HEK293 (cell line): ENCODE data around the gene UTRN.

Experiments
- CTCF ChIA-PET: fragments of 350-600 bp; formaldehyde crosslinking; extraction: SDS; loops from one replicate; lab custom pipeline; 2021; ENCODE audit warnings: antibody characterized with exemption; lab: Yijun Ruan, JAX
- POLR2A ChIA-PET: fragments of 300-600 bp; formaldehyde crosslinking; extraction: SDS; loops from one replicate; lab custom pipeline; 2020; ENCODE audit warnings: antibody characterized with exemption, inconsistent platforms; lab: Yijun Ruan, JAX
- H3K27ac ChIP-seq: fragments of 200-500 bp; sonication (Bioruptor generic); 2 replicates; pipeline ENCODE4 v1.5.1; 2014; ENCODE audit warnings: low read depth, low read length, control low read depth, inconsistent platforms; ENCODE audit errors: extremely low read depth
- H3K36me3 ChIP-seq, 2 experiments: fragments of 200-500 bp in 1 of 2; sonication (Bioruptor generic) in 1 of 2; 1 replicate in 1 of 2; 2 replicates in 1 of 2; pipeline ENCODE4 v1.5.1; 2014 to 2017; ENCODE audit warnings: inconsistent platforms in 2 of 2, low read length in 2 of 2; ENCODE audit not compliant: control insufficient read depth in 2 of 2, insufficient read depth in 1 of 2
- H3K4me1 ChIP-seq: fragments of 200-500 bp; sonication (Bioruptor generic); 2 replicates; pipeline ENCODE4 v1.5.1; 2014; ENCODE audit warnings: mild to moderate bottlenecking, low read length, inconsistent platforms; ENCODE audit not compliant: control insufficient read depth, insufficient read depth
- H3K4me3 ChIP-seq: 2 replicates; pipeline ENCODE4 v1.5.1; 2011; ENCODE audit warnings: low read depth, mild to moderate bottlenecking, control low read depth, low read length, moderate library complexity
- H3K9me3 ChIP-seq: fragments of 200-500 bp; sonication (Bioruptor generic); 2 replicates; pipeline ENCODE4 v1.5.1; 2014; ENCODE audit warnings: low read depth, low read length, inconsistent platforms; ENCODE audit not compliant: control insufficient read depth, insufficient read depth
- KLF1 ChIP-seq: fragments of 450-650 bp; formaldehyde crosslinking; IDR thresholded peaks from 2 replicates; pipeline ENCODE4 v1.5.1; 2016; ENCODE audit warnings: missing biosample characterization, missing genetic modification characterization
- KLF16 ChIP-seq: fragments of 450-650 bp; formaldehyde crosslinking; IDR thresholded peaks from 2 replicates; pipeline ENCODE4 v1.5.1; 2017; ENCODE audit warnings: missing biosample characterization, missing genetic modification characterization
- ZBTB20 ChIP-seq: fragments of 450-650 bp; formaldehyde crosslinking; IDR thresholded peaks from 2 replicates; pipeline ENCODE4 v1.5.1; 2016; ENCODE audit warnings: missing biosample characterization, missing genetic modification characterization
- ZBTB48 ChIP-seq: fragments of 450-650 bp; formaldehyde crosslinking; IDR thresholded peaks from 2 replicates; pipeline ENCODE4 v1.5.1; 2016; ENCODE audit warnings: missing biosample characterization, missing genetic modification characterization
- ZEB2 ChIP-seq: fragments of 450-650 bp; formaldehyde crosslinking; IDR thresholded peaks from 2 replicates; pipeline ENCODE4 v1.5.1; 2016; ENCODE audit warnings: missing biosample characterization, missing genetic modification characterization
- ZNF146 ChIP-seq: fragments of 450-650 bp; formaldehyde crosslinking; IDR thresholded peaks from 2 replicates; pipeline ENCODE4 v1.5.1; 2016; ENCODE audit warnings: missing biosample characterization, missing genetic modification characterization
- ZNF211 ChIP-seq: fragments of 450-650 bp; formaldehyde crosslinking; IDR thresholded peaks from 2 replicates; pipeline ENCODE4 v1.5.1; 2016; ENCODE audit warnings: low read depth, missing biosample characterization, missing genetic modification characterization
- ZNF366 ChIP-seq: fragments of 450-650 bp; formaldehyde crosslinking; conservative IDR thresholded peaks from 2 replicates; pipeline ENCODE4 v1.5.1; 2016; ENCODE audit warnings: missing biosample characterization, missing genetic modification characterization
- ZNF433 ChIP-seq: fragments of 450-650 bp; formaldehyde crosslinking; IDR thresholded peaks from 2 replicates; pipeline ENCODE4 v1.5.1; 2016; ENCODE audit warnings: missing biosample characterization, missing genetic modification characterization, low read depth
- ZNF76 ChIP-seq: fragments of 450-650 bp; formaldehyde crosslinking; IDR thresholded peaks from 2 replicates; pipeline ENCODE4; 2016; ENCODE audit warnings: low read depth, missing biosample characterization, missing genetic modification characterization, borderline replicate concordance
- ZNF830 ChIP-seq: fragments of 450-650 bp; IDR thresholded peaks from 2 replicates; pipeline ENCODE4 v1.5.0; 2018; ENCODE audit warnings: missing biosample characterization, missing genetic modification characterization, low read depth, mild to moderate bottlenecking, moderate library complexity
- ZNF843 ChIP-seq: fragments of 450-650 bp; formaldehyde crosslinking; IDR thresholded peaks from 2 replicates; pipeline ENCODE4 v1.5.1; 2016; ENCODE audit warnings: missing biosample characterization, missing genetic modification characterization
- TF ChIP-seq, protein P1 (sequence below): fragments of 450-650 bp; formaldehyde crosslinking; IDR thresholded peaks from 2 replicates; pipeline ENCODE4 v1.5.1; 2016; ENCODE audit warnings: missing biosample characterization, missing genetic modification characterization, borderline replicate concordance
- TF ChIP-seq, protein P2 (sequence below): fragments of 450-650 bp; formaldehyde crosslinking; conservative IDR thresholded peaks from 2 replicates; pipeline ENCODE4 v1.5.1; 2016; ENCODE audit warnings: low read depth, missing biosample characterization, missing genetic modification characterization
- TF ChIP-seq, protein P3 (sequence below): fragments of 450-650 bp; formaldehyde crosslinking; IDR thresholded peaks from 2 replicates; pipeline ENCODE4 v1.5.1; 2016; ENCODE audit warnings: missing biosample characterization, missing genetic modification characterization
- TF ChIP-seq, protein P4 (sequence below): fragments of 450-650 bp; IDR thresholded peaks from 2 replicates; pipeline ENCODE4 v1.5.1; 2018; ENCODE audit warnings: missing biosample characterization, mild to moderate bottlenecking, missing genetic modification characterization
- TF ChIP-seq, protein P5 (sequence below): fragments of 450-650 bp; formaldehyde crosslinking; IDR thresholded peaks from 2 replicates; pipeline ENCODE4 v1.5.0; 2017; ENCODE audit warnings: missing biosample characterization, missing genetic modification characterization, borderline replicate concordance
- TF ChIP-seq, protein P6 (sequence below): fragments of 450-650 bp; formaldehyde crosslinking; IDR thresholded peaks from 2 replicates; pipeline ENCODE4 v1.5.1; 2016; ENCODE audit warnings: missing biosample characterization, missing genetic modification characterization

The UTRN gene

DNA sequence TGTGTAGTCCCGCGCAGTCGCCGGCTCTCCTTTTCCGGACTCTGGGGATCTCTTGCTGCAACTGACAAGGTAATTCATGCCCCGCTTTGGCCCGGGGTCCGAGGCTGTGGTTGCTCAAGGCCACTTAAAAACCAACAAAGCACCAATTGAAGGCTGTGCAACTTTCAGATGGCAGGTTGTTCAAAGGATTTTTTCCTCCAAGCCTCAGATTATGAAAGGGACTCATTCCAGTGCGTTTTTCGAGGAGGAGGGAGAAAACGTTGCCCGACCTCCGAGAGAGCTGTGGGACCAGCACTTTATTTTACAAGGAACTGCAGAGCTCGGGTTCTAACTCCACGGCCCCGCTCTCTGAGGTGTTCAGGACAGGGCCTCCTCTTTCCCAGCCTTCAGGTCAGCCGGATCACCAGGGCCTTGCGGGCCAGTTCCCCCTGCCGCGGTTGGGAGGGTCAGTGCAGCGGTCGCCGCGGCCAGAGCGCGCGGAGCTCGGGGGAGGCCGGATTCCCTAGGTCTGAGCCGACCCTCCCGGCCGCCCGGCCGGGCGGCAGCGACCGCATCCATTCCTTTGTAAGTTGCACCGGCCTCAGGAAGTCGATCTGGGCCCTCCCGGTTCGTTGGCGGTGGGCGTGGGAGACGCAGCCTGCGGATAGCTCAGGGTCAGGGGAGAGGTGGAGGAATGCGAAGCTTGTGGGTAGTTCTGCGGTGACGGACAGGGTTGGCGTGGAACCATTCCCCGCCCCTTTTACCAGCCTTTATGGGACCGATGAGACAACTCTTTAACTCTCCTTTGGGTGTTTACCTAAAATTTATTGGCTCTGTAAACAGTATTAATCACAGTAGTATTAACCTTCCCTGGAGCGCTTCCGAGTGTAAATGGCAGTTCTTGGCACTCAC lies 1.6 kb downstream of the UTRN start (continued):
- TF ChIP-seq, protein P1, sequence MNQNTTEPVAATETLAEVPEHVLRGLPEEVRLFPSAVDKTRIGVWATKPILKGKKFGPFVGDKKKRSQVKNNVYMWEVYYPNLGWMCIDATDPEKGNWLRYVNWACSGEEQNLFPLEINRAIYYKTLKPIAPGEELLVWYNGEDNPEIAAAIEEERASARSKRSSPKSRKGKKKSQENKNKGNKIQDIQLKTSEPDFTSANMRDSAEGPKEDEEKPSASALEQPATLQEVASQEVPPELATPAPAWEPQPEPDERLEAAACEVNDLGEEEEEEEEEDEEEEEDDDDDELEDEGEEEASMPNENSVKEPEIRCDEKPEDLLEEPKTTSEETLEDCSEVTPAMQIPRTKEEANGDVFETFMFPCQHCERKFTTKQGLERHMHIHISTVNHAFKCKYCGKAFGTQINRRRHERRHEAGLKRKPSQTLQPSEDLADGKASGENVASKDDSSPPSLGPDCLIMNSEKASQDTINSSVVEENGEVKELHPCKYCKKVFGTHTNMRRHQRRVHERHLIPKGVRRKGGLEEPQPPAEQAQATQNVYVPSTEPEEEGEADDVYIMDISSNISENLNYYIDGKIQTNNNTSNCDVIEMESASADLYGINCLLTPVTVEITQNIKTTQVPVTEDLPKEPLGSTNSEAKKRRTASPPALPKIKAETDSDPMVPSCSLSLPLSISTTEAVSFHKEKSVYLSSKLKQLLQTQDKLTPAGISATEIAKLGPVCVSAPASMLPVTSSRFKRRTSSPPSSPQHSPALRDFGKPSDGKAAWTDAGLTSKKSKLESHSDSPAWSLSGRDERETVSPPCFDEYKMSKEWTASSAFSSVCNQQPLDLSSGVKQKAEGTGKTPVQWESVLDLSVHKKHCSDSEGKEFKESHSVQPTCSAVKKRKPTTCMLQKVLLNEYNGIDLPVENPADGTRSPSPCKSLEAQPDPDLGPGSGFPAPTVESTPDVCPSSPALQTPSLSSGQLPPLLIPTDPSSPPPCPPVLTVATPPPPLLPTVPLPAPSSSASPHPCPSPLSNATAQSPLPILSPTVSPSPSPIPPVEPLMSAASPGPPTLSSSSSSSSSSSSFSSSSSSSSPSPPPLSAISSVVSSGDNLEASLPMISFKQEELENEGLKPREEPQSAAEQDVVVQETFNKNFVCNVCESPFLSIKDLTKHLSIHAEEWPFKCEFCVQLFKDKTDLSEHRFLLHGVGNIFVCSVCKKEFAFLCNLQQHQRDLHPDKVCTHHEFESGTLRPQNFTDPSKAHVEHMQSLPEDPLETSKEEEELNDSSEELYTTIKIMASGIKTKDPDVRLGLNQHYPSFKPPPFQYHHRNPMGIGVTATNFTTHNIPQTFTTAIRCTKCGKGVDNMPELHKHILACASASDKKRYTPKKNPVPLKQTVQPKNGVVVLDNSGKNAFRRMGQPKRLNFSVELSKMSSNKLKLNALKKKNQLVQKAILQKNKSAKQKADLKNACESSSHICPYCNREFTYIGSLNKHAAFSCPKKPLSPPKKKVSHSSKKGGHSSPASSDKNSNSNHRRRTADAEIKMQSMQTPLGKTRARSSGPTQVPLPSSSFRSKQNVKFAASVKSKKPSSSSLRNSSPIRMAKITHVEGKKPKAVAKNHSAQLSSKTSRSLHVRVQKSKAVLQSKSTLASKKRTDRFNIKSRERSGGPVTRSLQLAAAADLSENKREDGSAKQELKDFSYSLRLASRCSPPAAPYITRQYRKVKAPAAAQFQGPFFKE (tag by site-specific recombination): no peak
- TF ChIP-seq KLF1 (tag by site-specific recombination): peak; percentile 81
- peak; percentile 96 for TF ChIP-seq ZNF843 (tag by site-specific recombination)
- peak; percentile 36; the same call in 1 of the 2 replicates for TF ChIP-seq ZNF366 (tag by site-specific recombination)
- no peak; the same call in none of the 2 replicates for TF ChIP-seq KLF16
- TF ChIP-seq ZNF76: peak; percentile 64; the same call in 1 of the 2 replicates
- no peak for TF ChIP-seq ZNF146 (tag by site-specific recombination)
- peak; percentile 89 for TF ChIP-seq ZEB2 (tag by site-specific recombination)
- TF ChIP-seq ZBTB20 (tag by site-specific recombination): peak; percentile 61; the same call in 1 of the 2 replicates
- TF ChIP-seq, protein P2, sequence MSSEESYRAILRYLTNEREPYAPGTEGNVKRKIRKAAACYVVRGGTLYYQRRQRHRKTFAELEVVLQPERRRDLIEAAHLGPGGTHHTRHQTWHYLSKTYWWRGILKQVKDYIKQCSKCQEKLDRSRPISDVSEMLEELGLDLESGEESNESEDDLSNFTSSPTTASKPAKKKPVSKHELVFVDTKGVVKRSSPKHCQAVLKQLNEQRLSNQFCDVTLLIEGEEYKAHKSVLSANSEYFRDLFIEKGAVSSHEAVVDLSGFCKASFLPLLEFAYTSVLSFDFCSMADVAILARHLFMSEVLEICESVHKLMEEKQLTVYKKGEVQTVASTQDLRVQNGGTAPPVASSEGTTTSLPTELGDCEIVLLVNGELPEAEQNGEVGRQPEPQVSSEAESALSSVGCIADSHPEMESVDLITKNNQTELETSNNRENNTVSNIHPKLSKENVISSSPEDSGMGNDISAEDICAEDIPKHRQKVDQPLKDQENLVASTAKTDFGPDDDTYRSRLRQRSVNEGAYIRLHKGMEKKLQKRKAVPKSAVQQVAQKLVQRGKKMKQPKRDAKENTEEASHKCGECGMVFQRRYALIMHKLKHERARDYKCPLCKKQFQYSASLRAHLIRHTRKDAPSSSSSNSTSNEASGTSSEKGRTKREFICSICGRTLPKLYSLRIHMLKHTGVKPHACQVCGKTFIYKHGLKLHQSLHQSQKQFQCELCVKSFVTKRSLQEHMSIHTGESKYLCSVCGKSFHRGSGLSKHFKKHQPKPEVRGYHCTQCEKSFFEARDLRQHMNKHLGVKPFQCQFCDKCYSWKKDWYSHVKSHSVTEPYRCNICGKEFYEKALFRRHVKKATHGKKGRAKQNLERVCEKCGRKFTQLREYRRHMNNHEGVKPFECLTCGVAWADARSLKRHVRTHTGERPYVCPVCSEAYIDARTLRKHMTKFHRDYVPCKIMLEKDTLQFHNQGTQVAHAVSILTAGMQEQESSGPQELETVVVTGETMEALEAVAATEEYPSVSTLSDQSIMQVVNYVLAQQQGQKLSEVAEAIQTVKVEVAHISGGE (tag by site-specific recombination): peak; percentile 62
- TF ChIP-seq, protein P3, sequence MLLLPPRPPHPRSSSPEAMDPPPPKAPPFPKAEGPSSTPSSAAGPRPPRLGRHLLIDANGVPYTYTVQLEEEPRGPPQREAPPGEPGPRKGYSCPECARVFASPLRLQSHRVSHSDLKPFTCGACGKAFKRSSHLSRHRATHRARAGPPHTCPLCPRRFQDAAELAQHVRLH (tag by site-specific recombination): peak; percentile 93
- no peak for TF ChIP-seq ZNF830 (tag by site-specific recombination)
- TF ChIP-seq, protein P4, sequence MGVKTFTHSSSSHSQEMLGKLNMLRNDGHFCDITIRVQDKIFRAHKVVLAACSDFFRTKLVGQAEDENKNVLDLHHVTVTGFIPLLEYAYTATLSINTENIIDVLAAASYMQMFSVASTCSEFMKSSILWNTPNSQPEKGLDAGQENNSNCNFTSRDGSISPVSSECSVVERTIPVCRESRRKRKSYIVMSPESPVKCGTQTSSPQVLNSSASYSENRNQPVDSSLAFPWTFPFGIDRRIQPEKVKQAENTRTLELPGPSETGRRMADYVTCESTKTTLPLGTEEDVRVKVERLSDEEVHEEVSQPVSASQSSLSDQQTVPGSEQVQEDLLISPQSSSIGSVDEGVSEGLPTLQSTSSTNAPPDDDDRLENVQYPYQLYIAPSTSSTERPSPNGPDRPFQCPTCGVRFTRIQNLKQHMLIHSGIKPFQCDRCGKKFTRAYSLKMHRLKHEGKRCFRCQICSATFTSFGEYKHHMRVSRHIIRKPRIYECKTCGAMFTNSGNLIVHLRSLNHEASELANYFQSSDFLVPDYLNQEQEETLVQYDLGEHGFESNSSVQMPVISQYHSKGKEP (tag by site-specific recombination): peak; percentile 34; the same call in 1 of the 2 replicates

DNA sequence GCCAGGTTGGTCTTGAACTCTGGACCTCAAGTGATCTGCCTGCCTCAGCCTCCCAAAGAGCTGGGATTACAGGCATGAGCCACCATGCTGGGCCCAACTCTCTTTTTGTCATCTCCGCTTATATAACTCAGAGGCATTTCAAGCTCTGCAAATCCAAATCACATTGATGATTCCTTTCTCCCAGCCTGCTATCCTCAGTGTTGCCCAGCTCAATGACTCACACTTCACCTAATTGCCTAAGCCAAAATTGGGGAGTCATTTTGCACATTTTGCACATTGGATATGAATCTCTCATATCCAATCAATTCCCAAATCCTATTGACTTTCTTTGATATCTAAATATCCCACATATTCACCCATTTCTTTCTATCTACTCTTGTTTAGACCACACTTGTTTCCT lies 3.9 kb downstream of the UTRN start:
- H3K36me3 ChIP-seq: peaks cover 7% of the 10 kb centered on the region in 2 experiments
- POLR2A ChIA-PET: no interaction called here
- peaks cover 6% of the 10 kb centered on the region; the same call in 1 of the 2 replicates for H3K4me1 ChIP-seq
- H3K9me3 ChIP-seq: no peaks in the 10 kb centered on the region
- H3K27ac ChIP-seq: no peak overlapping the region
- H3K4me3 ChIP-seq: no peak overlapping the region
- CTCF ChIA-PET: interaction anchor here (0.6 to 0.7 kb wide), 2 partner anchors 11 to 25 kb away, joined by 3 to 4 read pairs; no protein-coding TSS in a partner anchor
- TF ChIP-seq ZNF433 (tag by site-specific recombination): no peak
- TF ChIP-seq, protein P5, sequence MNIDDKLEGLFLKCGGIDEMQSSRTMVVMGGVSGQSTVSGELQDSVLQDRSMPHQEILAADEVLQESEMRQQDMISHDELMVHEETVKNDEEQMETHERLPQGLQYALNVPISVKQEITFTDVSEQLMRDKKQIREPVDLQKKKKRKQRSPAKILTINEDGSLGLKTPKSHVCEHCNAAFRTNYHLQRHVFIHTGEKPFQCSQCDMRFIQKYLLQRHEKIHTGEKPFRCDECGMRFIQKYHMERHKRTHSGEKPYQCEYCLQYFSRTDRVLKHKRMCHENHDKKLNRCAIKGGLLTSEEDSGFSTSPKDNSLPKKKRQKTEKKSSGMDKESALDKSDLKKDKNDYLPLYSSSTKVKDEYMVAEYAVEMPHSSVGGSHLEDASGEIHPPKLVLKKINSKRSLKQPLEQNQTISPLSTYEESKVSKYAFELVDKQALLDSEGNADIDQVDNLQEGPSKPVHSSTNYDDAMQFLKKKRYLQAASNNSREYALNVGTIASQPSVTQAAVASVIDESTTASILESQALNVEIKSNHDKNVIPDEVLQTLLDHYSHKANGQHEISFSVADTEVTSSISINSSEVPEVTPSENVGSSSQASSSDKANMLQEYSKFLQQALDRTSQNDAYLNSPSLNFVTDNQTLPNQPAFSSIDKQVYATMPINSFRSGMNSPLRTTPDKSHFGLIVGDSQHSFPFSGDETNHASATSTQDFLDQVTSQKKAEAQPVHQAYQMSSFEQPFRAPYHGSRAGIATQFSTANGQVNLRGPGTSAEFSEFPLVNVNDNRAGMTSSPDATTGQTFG: no peak
- TF ChIP-seq, protein P6, sequence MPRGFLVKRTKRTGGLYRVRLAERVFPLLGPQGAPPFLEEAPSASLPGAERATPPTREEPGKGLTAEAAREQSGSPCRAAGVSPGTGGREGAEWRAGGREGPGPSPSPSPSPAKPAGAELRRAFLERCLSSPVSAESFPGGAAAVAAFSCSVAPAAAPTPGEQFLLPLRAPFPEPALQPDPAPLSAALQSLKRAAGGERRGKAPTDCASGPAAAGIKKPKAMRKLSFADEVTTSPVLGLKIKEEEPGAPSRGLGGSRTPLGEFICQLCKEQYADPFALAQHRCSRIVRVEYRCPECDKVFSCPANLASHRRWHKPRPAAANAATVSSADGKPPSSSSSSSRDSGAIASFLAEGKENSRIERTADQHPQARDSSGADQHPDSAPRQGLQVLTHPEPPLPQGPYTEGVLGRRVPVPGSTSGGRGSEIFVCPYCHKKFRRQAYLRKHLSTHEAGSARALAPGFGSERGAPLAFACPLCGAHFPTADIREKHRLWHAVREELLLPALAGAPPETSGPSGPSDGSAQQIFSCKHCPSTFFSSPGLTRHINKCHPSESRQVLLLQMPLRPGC: no peak
- TF ChIP-seq KLF16: no peak
- no peak for TF ChIP-seq ZNF211 (tag by site-specific recombination)
- no peak for TF ChIP-seq ZBTB48 (tag by site-specific recombination)
